CD14-positive monocyte (primary cell): ENCODE measurements around the gene ALDOC. TPM values are rescaled to one million over a fixed set of nuclear protein-coding genes. Genes with fewer than 3 reads are reported as not detected.

ENCODE experiments used
- DNase-seq, 3 donors: peaks; one replicate each; pipeline ENCODE4 v3.0.0-alpha.2; 2011 to 2022
- H2AFZ ChIP-seq: 2 replicates; pipeline ENCODE4 v1.6.0; 2012; ENCODE audit warnings: mild to moderate bottlenecking, low read depth, low read length, inconsistent platforms; ENCODE audit not compliant: insufficient read depth, poor library complexity, severe bottlenecking
- H3K27ac ChIP-seq, 2 donors: 1 replicate in 1 of 2; 2 replicates in 1 of 2; pipeline ENCODE4 v1.5.1; 2012 to 2013; ENCODE audit warnings: low read length in 2 of 2, control low read depth in 1 of 2, inconsistent platforms in 1 of 2, low read depth in 1 of 2, mild to moderate bottlenecking in 1 of 2
- H3K27me3 ChIP-seq, 2 donors: one replicate each; pipeline versions ENCODE4 v1.6.0 to v1.6.1; 2011 to 2013; ENCODE audit warnings: low read length in 2 of 2; ENCODE audit not compliant: control insufficient read depth in 2 of 2, insufficient read depth in 2 of 2
- H3K36me3 ChIP-seq, 2 donors: replicated peaks in 1 of 2; 1 replicate in 1 of 2; 2 replicates in 1 of 2; pipeline versions ENCODE4 v1.5.1 to v1.6.1; 2012 to 2013; ENCODE audit warnings: low read length in 2 of 2, control low read depth in 1 of 2, inconsistent platforms in 1 of 2, mild to moderate bottlenecking in 1 of 2; ENCODE audit not compliant: insufficient read depth in 2 of 2, control insufficient read depth in 1 of 2
- H3K4me1 ChIP-seq, 2 donors: 1 replicate in 1 of 2; 2 replicates in 1 of 2; pipeline versions ENCODE4 v1.5.1 to v1.6.1; 2012 to 2013; ENCODE audit warnings: low read length in 2 of 2, control low read depth in 1 of 2, inconsistent platforms in 1 of 2, mild to moderate bottlenecking in 1 of 2, moderate library complexity in 1 of 2; ENCODE audit not compliant: insufficient read depth in 2 of 2, control insufficient read depth in 1 of 2
- H3K4me2 ChIP-seq: replicated peaks from 2 replicates; pipeline ENCODE3; 2012; ENCODE audit warnings: low read length, moderate library complexity, mild to moderate bottlenecking; ENCODE audit not compliant: poor library complexity, severe bottlenecking; ENCODE audit errors: extremely low read depth
- H3K4me3 ChIP-seq, 3 experiments: fragments of 200-600 bp in 1 of 3; sonication (generic) in 1 of 3; replicated peaks in 1 of 3; 1 replicate in 2 of 3; 2 replicates in 1 of 3; pipeline ENCODE4 v1.5.1; 2011 to 2013; ENCODE audit warnings: low read length in 3 of 3, mild to moderate bottlenecking in 3 of 3, control low read depth in 2 of 3, low read depth in 2 of 3, inconsistent platforms in 1 of 3, moderate library complexity in 1 of 3
- H3K79me2 ChIP-seq: 2 replicates; pipeline ENCODE4 v1.6.0; 2012; ENCODE audit warnings: mild to moderate bottlenecking, control low read depth, inconsistent platforms, low read length, moderate library complexity; ENCODE audit not compliant: insufficient read depth
- H3K9ac ChIP-seq: 2 replicates; pipeline ENCODE4 v1.6.0; 2017; ENCODE audit warnings: low read length, mild to moderate bottlenecking; ENCODE audit not compliant: insufficient read depth, poor library complexity, severe bottlenecking
- H3K9me3 ChIP-seq, 2 donors: replicated peaks in 1 of 2; 1 replicate in 1 of 2; 2 replicates in 1 of 2; pipeline versions ENCODE4 v1.5.1 to v1.6.1; 2012 to 2013; ENCODE audit warnings: low read length in 2 of 2, control low read depth in 1 of 2; ENCODE audit not compliant: control insufficient read depth in 1 of 2, insufficient read depth in 1 of 2
- H4K20me1 ChIP-seq: 2 replicates; pipeline ENCODE4 v1.6.0; 2012; ENCODE audit warnings: mild to moderate bottlenecking, low read length, control low read depth, moderate library complexity; ENCODE audit not compliant: insufficient read depth
- H3K27ac Mint-ChIP-seq, 7 donors: one replicate each; pipeline ENCODE4 v1.8.0; 2020; ENCODE audit warnings: mild to moderate bottlenecking in 7 of 7, mixed read lengths in 7 of 7, moderate library complexity in 6 of 7, inconsistent platforms in 2 of 7
- H3K27me3 Mint-ChIP-seq, 3 donors: one replicate each; pipeline ENCODE4 v1.8.0; 2021 to 2022; ENCODE audit warnings: low read depth in 3 of 3, mild to moderate bottlenecking in 3 of 3, mixed read lengths in 3 of 3, moderate library complexity in 3 of 3, inconsistent platforms in 1 of 3
- H3K36me3 Mint-ChIP-seq, 2 donors: one replicate each; pipeline ENCODE4 v1.8.0; 2020; ENCODE audit warnings: mixed read lengths in 2 of 2, inconsistent platforms in 1 of 2, mild to moderate bottlenecking in 1 of 2
- H3K4me1 Mint-ChIP-seq: one replicate; pipeline ENCODE4 v1.8.0; 2020; ENCODE audit warnings: mild to moderate bottlenecking, mixed read lengths
- H3K4me3 Mint-ChIP-seq, 2 donors: one replicate each; pipeline ENCODE4 v1.8.0; 2020; ENCODE audit warnings: mild to moderate bottlenecking in 2 of 2, mixed read lengths in 2 of 2, moderate library complexity in 1 of 2
- H3K9me3 Mint-ChIP-seq, 7 donors: one replicate each; pipeline ENCODE4 v1.8.0; 2020 to 2022; ENCODE audit warnings: mixed read lengths in 7 of 7, mild to moderate bottlenecking in 6 of 7, moderate library complexity in 6 of 7, inconsistent platforms in 2 of 7
- CTCF ChIP-seq: fragments of 200-600 bp; IDR thresholded peaks from one replicate; pipeline ENCODE4 v1.8.0; 2022; ENCODE audit warnings: antibody characterized with exemption, mild to moderate bottlenecking
- WGBS: methylation state at CpG from one replicate; pipeline ENCODE4 v1.1.5; 2013; ENCODE audit warnings: missing lambda C conversion rate; ENCODE audit not compliant: insufficient coverage; 5-methylcytosine and 5-hydroxymethylcytosine counted together
- intact Hi-C, 2 donors: fragments of 100-400 bp; cut with micrococcal nuclease; formaldehyde crosslinking; loops; one replicate each; pipeline versions ENCODE4 v1.15.0 to v1.15.1; 2023
- polyA plus RNA-seq, 3 donors: library from polyadenylated mRNA; depleted of rRNA in 1 of 3; unstranded in 2 of 3; stranded (reverse) in 1 of 3; fragments of 300-500 nt in 2 of 3; fragments of >200 nt in 1 of 3; fragmentation: Illumina TruSeq in 2 of 3; gene quantifications; 1 replicate in 2 of 3; 2 replicates in 1 of 3; pipeline ENCODE4 v1.2.3, GENCODE V29; 2012 to 2021

ALDOC gene
- polyA plus RNA-seq, 3 donors: 7.1 to 10.6 (median 9.8) TPM

GRCh38 chr17:28547096-28547622 is 29.5 kb downstream of the ALDOC start:
- peak overlapping the region; percentile 73 for H3K4me2 ChIP-seq
- no peaks in the 10 kb centered on the region for H3K27me3 ChIP-seq
- H3K4me1 ChIP-seq: peaks cover 53 to 54% of the 10 kb centered on the region in 2 donors
- peak overlapping the region; percentile 70 to 78 for H3K4me3 Mint-ChIP-seq
- peaks cover 49% of the 10 kb centered on the region for H3K4me1 Mint-ChIP-seq
- 92% methylated on average over 9 of the region's 14 CpGs for WGBS
- intact Hi-C loops: no loop called here
- no peak overlapping the region for H3K9ac ChIP-seq
- H2AFZ ChIP-seq: peak overlapping the region; percentile 74
- H3K27me3 Mint-ChIP-seq: peaks cover 0 to 8% (median 2%) of the 10 kb centered on the region in 3 donors
- DNase-seq: no peak
- H3K27ac ChIP-seq: peak overlapping the region; percentile 86 to 88
- H3K9me3 ChIP-seq: no peaks in the 10 kb centered on the region
- H4K20me1 ChIP-seq: peaks cover 38% of the 10 kb centered on the region
- no peak for TF ChIP-seq CTCF
- H3K4me3 ChIP-seq: peak overlapping the region in 1 of 3 experiments; percentile 61
- H3K27ac Mint-ChIP-seq: peak overlapping the region; percentile 86 to 97 (median 94)
- H3K79me2 ChIP-seq: peaks cover 29% of the 10 kb centered on the region
- H3K36me3 Mint-ChIP-seq: peaks cover 20 to 32% of the 10 kb centered on the region in 2 donors
- no peaks in the 10 kb centered on the region for H3K9me3 Mint-ChIP-seq
- H3K36me3 ChIP-seq: peaks cover 8 to 16% of the 10 kb centered on the region in 2 donors

GRCh38 chr17:28545787-28546415 is 30.8 kb downstream of the ALDOC start:
- 92% methylated on average over 5 of the region's 6 CpGs for WGBS
- Histone ChIP-seq H3K27ac (no peak overlapping the region), H2AFZ (no peak overlapping the region), H3K4me2 (no peak overlapping the region), H3K9ac (no peak overlapping the region), H3K4me3 (no peak overlapping the region), H4K20me1 (peaks cover 25% of the 10 kb centered on the region), H3K79me2 (peaks cover 18% of the 10 kb centered on the region), H3K27me3 (no peaks in the 10 kb centered on the region), H3K4me1 (peaks cover 42 to 43% of the 10 kb centered on the region in 2 donors), H3K36me3 (peaks cover 8 to 16% of the 10 kb centered on the region in 2 donors), H3K9me3 (no peaks in the 10 kb centered on the region)
- no peak overlapping the region for H3K4me3 Mint-ChIP-seq
- intact Hi-C loops: loop anchor here in 1 of 2 donors (2.0 kb wide), 1 partner anchor 51 kb away; no protein-coding TSS in a partner anchor
- peaks cover 39% of the 10 kb centered on the region for H3K4me1 Mint-ChIP-seq
- peaks cover 15 to 26% of the 10 kb centered on the region in 2 donors for H3K36me3 Mint-ChIP-seq
- H3K9me3 Mint-ChIP-seq: no peaks in the 10 kb centered on the region
- H3K27ac Mint-ChIP-seq: no peak overlapping the region
- no peak for TF ChIP-seq CTCF
- DNase-seq: no peak
- peaks cover 0 to 8% (median 2%) of the 10 kb centered on the region in 3 donors for H3K27me3 Mint-ChIP-seq
